ENCODE data around the gene CIC. TPM values are rescaled to one million over a fixed set of nuclear protein-coding genes. Genes with fewer than 3 reads are reported as not detected.

Gene CIC
- total and polyA plus RNA-seq, 9 of the 15 experiments (the other 6 are each of a cell fraction or from before 2014, with no cell fraction given) = 0.07 to 44.7 (median 8.6) TPM

GRCh38 chr19:42244347-42245220 is 24.5 kb upstream of the CIC start:
- Histone ChIP-seq H3K4me1 (replicated peaks in 1 of 2; ENCODE audit: control insufficient read depth in 2 of 2, insufficient read depth in 2 of 2, low read length in 2 of 2) (peaks cover 7 to 35% of the 10 kb centered on the region in 2 experiments; a peak in 4 of 5 replicates), H2AFZ (ENCODE audit: low read depth, low read length) (peak overlapping the region; percentile 89), H3K4me3 (peak overlapping the region; percentile 79), H3K9me3 (replicated peaks; ENCODE audit: control insufficient read depth, insufficient read depth, low read depth, low read length) (no peaks in the 10 kb centered on the region), H3K36me3 (ENCODE audit: control insufficient read depth, insufficient read depth, low read length) (peaks cover 34% of the 10 kb centered on the region), H3K9me1 (ENCODE audit: control insufficient read depth, insufficient read depth, low read length) (no peaks in the 10 kb centered on the region), H3K4me2 (ENCODE audit: insufficient read depth, low read length) (peak overlapping the region; percentile 92), H3K27me3 (ENCODE audit: control insufficient read depth in 2 of 2, insufficient read depth in 2 of 2, low read length in 2 of 2) (no peaks in the 10 kb centered on the region), H3K79me2 (ENCODE audit: control insufficient read depth, insufficient read depth, low read length) (peaks cover 40% of the 10 kb centered on the region), H4K20me1 (replicated peaks; ENCODE audit: control insufficient read depth, insufficient read depth, low read length) (no peaks in the 10 kb centered on the region), H3K9ac (ENCODE audit: insufficient read depth in 1 of 2, low read depth in 2 of 2, low read length in 2 of 2) (peak overlapping the region; percentile 89 to 95), H3K27ac (ENCODE audit: extremely low read depth, low read depth, low read length) (peak overlapping the region; percentile 84)
- DNase-seq (ENCODE audit: extremely low read depth in 1 of 4, low spot score in 3 of 4) (peak; percentile 63 to 98 (median 72)), ATAC-seq (peak; percentile 65), FAIRE-seq (peak; percentile 88)
- intact Hi-C loops (cut with micrococcal nuclease) (loop anchor here (1.0 to 5.0 kb wide), 3 partner anchors 47 to 189 kb away; no protein-coding TSS in a partner anchor), in situ Hi-C loops (cut with MboI) (no loop called here)
- BruUV-seq (replicated peaks) = no TSS peak
- ChIA-PET POLR2A (interaction anchor here (0.6 to 11.7 kb wide), 9 partner anchors 9 to 153 kb away, joined by 3 to 116 read pairs (median 4); partner anchors contain the start of genes CIC and DEDD2), CTCF (ENCODE audit: low intra/inter-chr PET ratio) (interaction anchor here (0.7 to 4.0 kb wide), 4 partner anchors 35 to 114 kb away, joined by 3 to 24 read pairs (median 6); partner anchors contain the start of gene POU2F2)
- under 1% methylated on average over 45 of the region's 45 CpGs for WGBS (ENCODE audit: insufficient coverage, low coverage, missing lambda C conversion rate)
- peak; percentile 53 for TF ChIP-seq ZNF239 (CRISPR knock-in tag; IDR thresholded peaks at IDR 0.05)
- TF ChIP-seq SAFB (IDR thresholded peaks at IDR 0.05; ENCODE audit: borderline replicate concordance, low read depth, low read length) = peak; percentile 33; the same call in 1 of the 2 replicates
- TF ChIP-seq ZNF717 (CRISPR knock-in tag; IDR thresholded peaks at IDR 0.05) = no peak
- no peak for TF ChIP-seq GATAD2B (IDR thresholded peaks at IDR 0.05; ENCODE audit: borderline replicate concordance)
- peak; percentile 8 to 21 for TF ChIP-seq E2F6 (IDR thresholded peaks at IDR 0.05; ENCODE audit: borderline replicate concordance in 1 of 2, extremely low read depth in 1 of 2, insufficient read depth in 1 of 2, insufficient read length in 1 of 2, low read depth in 1 of 2, low read length in 1 of 2, poor library complexity in 1 of 2, severe bottlenecking in 1 of 2)
- TF ChIP-seq ZNF444 (CRISPR knock-in tag; IDR thresholded peaks at IDR 0.05) = no peak
- peak; percentile 80 for TF ChIP-seq EP400 (IDR thresholded peaks at IDR 0.05)
